BLaER1 treated with 17β-estradiol and CSF1 and Interleukin-3, amounts not matched to agents 10 nM and 100 nM (cell line): ENCODE data around the gene SEPTIN1.

ENCODE experiments used
- H3K27ac ChIP-seq, 11 experiments: shearing (Covaris generic); formaldehyde crosslinking; 2 replicates each; pipeline ENCODE4 v1.8.1; 2022
- H3K27me3 ChIP-seq, 11 experiments: shearing (Covaris generic); formaldehyde crosslinking; 2 replicates each; pipeline ENCODE4 v1.8.1; 2022
- H3K36me3 ChIP-seq, 11 experiments: shearing (Covaris generic); formaldehyde crosslinking; 2 replicates each; pipeline ENCODE4 v1.8.1; 2022
- H3K4me1 ChIP-seq, 10 experiments: shearing (Covaris generic); formaldehyde crosslinking; 2 replicates each; pipeline ENCODE4 v1.8.1; 2022
- H3K4me2 ChIP-seq, 11 experiments: shearing (Covaris generic); formaldehyde crosslinking; 2 replicates each; pipeline ENCODE4 v1.8.1; 2022
- H3K4me3 ChIP-seq, 10 experiments: shearing (Covaris generic); formaldehyde crosslinking; 2 replicates each; pipeline ENCODE4 v1.8.1; 2022
- H3K9ac ChIP-seq, 11 experiments: shearing (Covaris generic); formaldehyde crosslinking; 2 replicates each; pipeline ENCODE4 v1.8.1; 2022
- H3K9me3 ChIP-seq, 11 experiments: shearing (Covaris generic); formaldehyde crosslinking; replicated peaks in 1 of 11; 2 replicates each; pipeline ENCODE4 v1.8.1; 2022
- H4K20me1 ChIP-seq, 11 experiments: shearing (Covaris generic); formaldehyde crosslinking; 2 replicates each; pipeline ENCODE4 v1.8.1; 2022
- Cebpa-rat ChIP-seq, 11 experiments: shearing (Covaris generic); IDR thresholded peaks; 2 replicates each; pipeline ENCODE4 v1.8.1; 2022

Gene SEPTIN1

DNA sequence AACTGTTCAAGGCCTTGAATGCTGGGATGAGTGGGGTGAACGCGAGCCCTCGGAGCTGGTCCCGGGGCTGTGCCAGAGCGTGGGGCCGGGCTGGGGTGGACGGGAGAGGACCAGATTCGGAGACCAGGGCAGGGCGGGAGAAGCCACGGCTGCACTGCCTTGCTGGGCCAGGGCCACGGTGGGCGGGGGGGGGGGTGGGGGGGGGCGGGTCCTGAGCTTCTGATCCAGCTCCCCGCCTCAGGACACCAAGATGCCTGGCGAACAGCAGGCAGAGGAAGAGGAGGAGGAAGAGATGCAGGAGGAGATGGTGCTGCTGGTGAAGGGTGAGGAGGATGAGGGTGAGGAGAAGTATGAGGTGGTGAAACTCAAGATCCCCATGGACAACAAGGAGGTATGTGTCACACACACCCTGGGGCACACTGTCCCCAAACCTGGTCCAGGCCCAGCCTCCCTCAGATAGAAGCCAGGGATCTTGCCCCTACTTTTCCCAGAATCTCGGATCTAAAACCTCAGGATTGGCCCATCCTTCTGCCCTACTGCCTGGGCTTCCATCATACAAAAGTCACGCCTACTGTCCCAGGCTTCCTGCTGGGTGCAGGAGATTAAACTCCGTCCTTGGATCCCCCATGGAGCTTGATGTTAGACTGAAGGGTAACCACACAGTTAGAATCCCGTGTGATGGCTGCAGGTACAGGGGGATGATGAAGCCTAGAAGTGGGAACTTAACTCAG is 25.6 kb upstream of the SEPTIN1 start:
- Histone ChIP-seq H3K27ac (peak overlapping the region; percentile 30 to 95 (median 88); a peak in 21 of 22 replicates), H3K4me2 (peak overlapping the region; percentile 84 to 98 (median 90)), H3K36me3 (peaks cover 5 to 33% (median 30%) of the 10 kb centered on the region in 11 experiments; a peak in 18 of 22 replicates), H3K4me1 (peaks cover 53 to 80% (median 71%) of the 10 kb centered on the region in 10 experiments), H3K9me3 (no peaks in the 10 kb centered on the region), H3K4me3 (peak overlapping the region; percentile 61 to 82 (median 70)), H4K20me1 (peaks cover 0 to 48% (median 15%) of the 10 kb centered on the region in 11 experiments; a peak in 13 of 22 replicates), H3K27me3 (no peaks in the 10 kb centered on the region), H3K9ac (peak overlapping the region; percentile 75 to 94 (median 88))
- no peak for TF ChIP-seq Cebpa-rat (IDR thresholded peaks at IDR 0.05)

DNA sequence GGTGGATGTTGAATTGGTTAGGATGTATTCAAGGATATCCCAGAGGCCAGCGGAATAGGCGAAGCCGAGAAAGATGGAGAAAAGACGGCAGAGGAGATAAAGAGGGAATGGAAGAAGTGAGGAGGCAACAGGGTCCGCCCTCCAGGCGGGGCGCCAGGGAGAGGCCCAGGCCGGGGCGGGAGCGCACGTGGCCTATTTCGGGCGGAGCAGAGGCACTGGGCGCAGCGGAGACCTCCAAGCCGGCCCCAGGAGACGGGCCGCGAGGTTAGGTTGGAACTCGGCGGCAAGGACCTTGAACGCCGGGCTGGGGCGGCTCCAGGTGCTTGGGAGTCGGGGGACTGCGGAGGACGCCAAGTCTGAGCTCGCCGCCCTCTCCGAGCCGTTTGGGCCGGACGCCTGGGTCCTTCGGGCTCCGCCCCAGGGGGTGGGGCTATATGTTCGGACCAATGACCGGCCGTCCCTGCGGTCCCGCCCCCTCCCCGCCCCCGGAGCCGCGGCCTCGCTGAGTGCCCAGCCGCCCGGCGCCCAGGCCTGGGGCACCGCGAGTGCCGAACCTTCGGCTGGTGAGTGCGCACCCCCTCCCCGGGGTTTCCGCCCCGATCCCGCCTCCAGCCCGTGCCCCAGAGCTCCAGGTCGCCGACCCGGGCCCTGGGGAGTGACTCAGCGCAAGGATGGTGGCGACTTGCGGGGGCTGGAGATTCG is 24.9 kb upstream of the SEPTIN1 start, which contains the start of gene ZNF771:
Gene ZNF771 (plus strand): TSS at position 505 of the 702 bp plus-strand sequence. CDS start 448 bp downstream, outside the sequence.
- peak within 1 kb of the TSS; percentile 75 to 94 (median 88) for H3K9ac ChIP-seq
- peaks cover 51 to 78% (median 66%) of the 10 kb centered on the region in 10 experiments for H3K4me1 ChIP-seq
- peak within 1 kb of the TSS; percentile 84 to 98 (median 90) for H3K4me2 ChIP-seq
- H3K36me3 ChIP-seq: peaks cover 5 to 26% (median 23%) of the 10 kb centered on the region in 11 experiments; a peak in 18 of 22 replicates
- no peaks in the 10 kb centered on the region for H3K9me3 ChIP-seq
- no peak for TF ChIP-seq Cebpa-rat (IDR thresholded peaks at IDR 0.05)
- H3K27ac ChIP-seq: peak within 1 kb of the TSS; percentile 30 to 95 (median 88); a peak in 21 of 22 replicates
- H3K27me3 ChIP-seq: no peaks in the 10 kb centered on the region
- H4K20me1 ChIP-seq: peaks cover 0 to 41% (median 11%) of the 10 kb centered on the region in 11 experiments; a peak in 13 of 22 replicates
- peak within 1 kb of the TSS; percentile 61 to 82 (median 70) for H3K4me3 ChIP-seq

DNA sequence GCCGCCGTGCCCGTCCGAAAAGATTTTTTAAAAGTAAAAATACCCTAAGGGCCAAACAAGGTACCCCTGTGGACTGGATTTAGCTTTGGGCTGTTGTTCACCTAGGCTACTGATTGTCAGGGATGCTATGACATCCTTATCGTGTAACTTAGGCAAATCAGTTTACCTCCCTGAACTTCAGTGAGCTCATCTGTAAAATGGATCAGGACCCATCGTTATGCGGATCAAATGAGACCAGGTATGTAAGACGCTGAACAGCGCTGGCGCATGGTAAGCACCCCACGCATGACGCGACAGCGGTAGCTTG is 24.4 kb upstream of the SEPTIN1 start:
- Histone ChIP-seq H3K9me3 (no peaks in the 10 kb centered on the region), H3K4me2 (peak overlapping the region; percentile 80 to 98 (median 89)), H3K4me1 (peaks cover 46 to 78% (median 65%) of the 10 kb centered on the region in 10 experiments), H3K27ac (peak overlapping the region in 10 of 11 experiments; percentile 74 to 95 (median 89); a peak in 19 of 22 replicates), H4K20me1 (peaks cover 0 to 36% (median 6%) of the 10 kb centered on the region in 11 experiments; a peak in 11 of 22 replicates), H3K27me3 (no peaks in the 10 kb centered on the region), H3K9ac (peak overlapping the region; percentile 75 to 94 (median 88); a peak in 21 of 22 replicates), H3K4me3 (peak overlapping the region; percentile 61 to 82 (median 70)), H3K36me3 (peaks cover 1 to 21% (median 18%) of the 10 kb centered on the region in 11 experiments; a peak in 17 of 22 replicates)
- no peak for TF ChIP-seq Cebpa-rat (IDR thresholded peaks at IDR 0.05)

DNA sequence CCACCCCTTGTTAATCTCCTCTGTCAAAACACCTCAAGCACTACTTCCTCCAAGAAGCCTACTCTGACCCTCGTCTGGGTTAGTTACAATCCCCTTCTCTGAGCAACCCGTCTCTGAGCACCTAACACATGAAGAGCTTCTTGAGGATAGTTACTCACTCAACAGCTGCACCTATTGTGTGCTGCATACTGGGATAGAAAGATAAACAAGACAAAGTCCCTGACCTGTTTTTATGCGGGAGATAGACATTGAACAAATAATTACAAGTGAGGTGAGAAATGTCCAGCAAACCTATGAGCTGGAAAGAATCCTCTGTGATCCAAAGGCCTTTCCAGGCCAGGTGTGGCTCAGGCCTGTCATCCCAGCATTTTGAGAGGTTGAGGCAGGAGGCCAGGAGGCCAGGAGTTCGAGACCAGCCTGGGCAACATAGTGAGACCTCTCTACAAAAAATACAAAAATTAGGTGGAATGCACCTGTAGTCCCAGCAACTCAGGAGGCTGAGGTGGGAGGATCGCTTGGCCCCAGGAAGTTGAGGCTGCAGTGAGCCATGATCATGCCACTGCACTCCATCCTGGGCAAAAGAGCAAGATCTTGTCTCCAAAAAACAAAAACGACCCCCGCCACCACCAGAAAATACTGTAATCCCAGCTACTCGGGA is 19.5 kb upstream of the SEPTIN1 start:
- H3K36me3 ChIP-seq: peaks cover 13 to 25% (median 18%) of the 10 kb centered on the region in 11 experiments
- no peak for TF ChIP-seq Cebpa-rat (IDR thresholded peaks at IDR 0.05)
- H3K9me3 ChIP-seq: no peaks in the 10 kb centered on the region
- H3K4me2 ChIP-seq: peak overlapping the region in 9 of 11 experiments; percentile 81 to 99 (median 95); a peak in 16 of 22 replicates
- no peaks in the 10 kb centered on the region for H3K27me3 ChIP-seq
- H3K4me3 ChIP-seq: no peak overlapping the region
- H4K20me1 ChIP-seq: peaks cover 0 to 17% (median 0%) of the 10 kb centered on the region in 11 experiments; a peak in 3 of 22 replicates
- peaks cover 46 to 84% (median 70%) of the 10 kb centered on the region in 10 experiments for H3K4me1 ChIP-seq
- H3K27ac ChIP-seq: peak overlapping the region in 5 of 11 experiments; percentile 85 to 89 (median 88); a peak in 4 of 22 replicates
- H3K9ac ChIP-seq: peak overlapping the region in 3 of 11 experiments; percentile 83 to 90 (median 83); a peak in 4 of 22 replicates

DNA sequence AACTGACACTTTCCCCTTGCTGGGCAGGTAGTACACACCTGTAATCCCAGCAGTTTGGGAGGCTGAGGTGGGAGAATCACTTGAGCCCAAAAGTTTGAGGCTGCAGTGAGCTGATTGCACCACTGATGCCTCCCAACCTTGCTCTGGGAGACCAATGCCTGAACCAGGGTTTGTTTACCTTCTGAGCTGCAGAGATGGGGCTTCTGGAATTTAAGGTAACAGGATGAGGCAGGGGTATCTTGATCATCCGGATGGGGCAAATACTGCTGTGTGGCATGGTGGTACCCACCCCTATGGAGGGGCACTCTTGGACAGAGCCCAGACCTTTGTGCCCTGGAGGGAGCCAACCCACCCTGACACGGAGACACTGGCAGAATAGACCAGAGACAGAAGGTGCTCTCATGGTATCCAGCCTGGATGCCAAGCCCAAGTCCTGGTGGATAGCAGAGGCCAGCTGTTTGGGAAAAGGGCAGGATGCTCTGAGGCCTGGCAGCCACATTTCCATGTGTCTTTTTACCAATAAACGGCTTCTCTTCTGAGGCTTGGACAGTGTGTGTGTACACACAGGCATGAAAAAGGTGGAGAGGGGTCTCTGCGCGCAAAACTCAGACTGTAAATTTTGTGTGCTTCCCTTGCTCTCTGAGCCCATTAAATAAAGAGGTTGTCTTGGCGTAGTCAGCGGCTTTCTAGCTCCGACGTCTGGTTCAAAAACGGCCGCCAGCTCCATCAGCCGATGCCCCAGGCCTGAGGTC is 17.2 kb upstream of the SEPTIN1 start:
- no peaks in the 10 kb centered on the region for H3K27me3 ChIP-seq
- peak overlapping the region; percentile 81 to 99 (median 93) for H3K4me2 ChIP-seq
- H3K27ac ChIP-seq: peak overlapping the region in 10 of 11 experiments; percentile 66 to 91 (median 87); a peak in 19 of 22 replicates
- peaks cover 13 to 27% (median 18%) of the 10 kb centered on the region in 11 experiments for H3K36me3 ChIP-seq
- H3K4me1 ChIP-seq: peaks cover 52 to 77% (median 62%) of the 10 kb centered on the region in 10 experiments
- H3K9ac ChIP-seq: peak overlapping the region; percentile 79 to 93 (median 83)
- peak overlapping the region; percentile 60 to 82 (median 64) for H3K4me3 ChIP-seq
- TF ChIP-seq Cebpa-rat (IDR thresholded peaks at IDR 0.05): no peak
- H3K9me3 ChIP-seq: no peaks in the 10 kb centered on the region
- peaks cover 0 to 21% (median 0%) of the 10 kb centered on the region in 11 experiments; a peak in 3 of 22 replicates for H4K20me1 ChIP-seq

DNA sequence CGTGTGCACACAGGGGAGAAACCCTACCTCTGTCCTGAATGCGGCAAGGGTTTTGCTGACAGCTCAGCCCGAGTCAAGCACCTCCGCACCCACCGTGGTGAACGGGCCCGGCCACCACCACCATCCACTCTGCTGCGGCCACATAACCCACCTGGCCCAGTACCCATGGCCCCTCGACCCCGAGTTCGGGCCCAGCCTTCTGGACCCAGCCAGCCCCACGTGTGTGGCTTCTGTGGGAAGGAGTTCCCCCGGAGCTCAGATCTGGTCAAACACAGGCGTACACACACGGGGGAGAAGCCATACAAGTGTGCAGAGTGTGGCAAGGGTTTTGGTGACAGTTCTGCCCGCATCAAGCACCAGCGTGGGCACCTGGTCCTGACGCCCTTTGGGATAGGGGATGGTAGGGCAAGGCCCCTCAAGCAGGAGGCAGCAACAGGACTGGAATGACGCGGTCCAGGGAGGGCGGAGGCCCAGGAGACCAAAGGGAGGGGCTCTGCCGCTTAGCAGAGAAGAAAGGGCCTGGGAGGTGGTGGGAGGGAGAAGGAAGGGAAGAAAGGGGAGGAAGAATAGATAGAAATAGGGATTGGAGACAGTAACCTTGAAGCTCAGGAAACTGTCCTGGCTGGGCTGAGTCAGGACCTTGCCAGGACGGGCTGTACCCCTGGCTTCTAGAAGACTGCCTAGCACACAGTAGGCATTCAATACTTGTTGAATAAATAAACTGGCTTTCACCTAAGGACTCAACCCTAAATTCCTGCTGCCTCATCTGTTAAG is 16.5 kb upstream of the SEPTIN1 start:
- Histone ChIP-seq H4K20me1 (peaks cover 0 to 21% (median 0%) of the 10 kb centered on the region in 11 experiments; a peak in 3 of 22 replicates), H3K36me3 (peaks cover 13 to 27% (median 18%) of the 10 kb centered on the region in 11 experiments), H3K4me2 (peak overlapping the region; percentile 81 to 99 (median 93)), H3K27ac (peak overlapping the region in 7 of 11 experiments; percentile 85 to 89 (median 88); a peak in 12 of 22 replicates), H3K4me3 (peak overlapping the region in 3 of 10 experiments; percentile 64 to 65 (median 64); a peak in 4 of 20 replicates), H3K4me1 (peaks cover 52 to 84% (median 70%) of the 10 kb centered on the region in 10 experiments), H3K9ac (peak overlapping the region; percentile 79 to 93 (median 83); a peak in 19 of 22 replicates), H3K27me3 (no peaks in the 10 kb centered on the region), H3K9me3 (no peaks in the 10 kb centered on the region)
- TF ChIP-seq Cebpa-rat (IDR thresholded peaks at IDR 0.05): no peak
